Cardiac fibroblast (primary cell): Measurements from ENCODE around the gene RIMS3.

ENCODE experiments used
- DNase-seq, 2 donors: peaks; one replicate each; pipeline versions ENCODE4 v3.0.0 to v3.0.0-alpha.2; 2010; ENCODE audit warnings: low read depth in 2 of 2
- H3K4me3 ChIP-seq, 2 donors: replicated peaks in 1 of 2; 1 replicate in 1 of 2; 2 replicates in 1 of 2; pipeline ENCODE4 v1.5.1; 2011; ENCODE audit warnings: low read depth in 2 of 2, low read length in 2 of 2, mild to moderate bottlenecking in 2 of 2, moderate library complexity in 1 of 2
- CTCF ChIP-seq: IDR thresholded peaks from one replicate; pipeline ENCODE4 v1.5.1; 2011; ENCODE audit warnings: low read depth, mild to moderate bottlenecking, low read length, inconsistent platforms

Gene RIMS3

DNA sequence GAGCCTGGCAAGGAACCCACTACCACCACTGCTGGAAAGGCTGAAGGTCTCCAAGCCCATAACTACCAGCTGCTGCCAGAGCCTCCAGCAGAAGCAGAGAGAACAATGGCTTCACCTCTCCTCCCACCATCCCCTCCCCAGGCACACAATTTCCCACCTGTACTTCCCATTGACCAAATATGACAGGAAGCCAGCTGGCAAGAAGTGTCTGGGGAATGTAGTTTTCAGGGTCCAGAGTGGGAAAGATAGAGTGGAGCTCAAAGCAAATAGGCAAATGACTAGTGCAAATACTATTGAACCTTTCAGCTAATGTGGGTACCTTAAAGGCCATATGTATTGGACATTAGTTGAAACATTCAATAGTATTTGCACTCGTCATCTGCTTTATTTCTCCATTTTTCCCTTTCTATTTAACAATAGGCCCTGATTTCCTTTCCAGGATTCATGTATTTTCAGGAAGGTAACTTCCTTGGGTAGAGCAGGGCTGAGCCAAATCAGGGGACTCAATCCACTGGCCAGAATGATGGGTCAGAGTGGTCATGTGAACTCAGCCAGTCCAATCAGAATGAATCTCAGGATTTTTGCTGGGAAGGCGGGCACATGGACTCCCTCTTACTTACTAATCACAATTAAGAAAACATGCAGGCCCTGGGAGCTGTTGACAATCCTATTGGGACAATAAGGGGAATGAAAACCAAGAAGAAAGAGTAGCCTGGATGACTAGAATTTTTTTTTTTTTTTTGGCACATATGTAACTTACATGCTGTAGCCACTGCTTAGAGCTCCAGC lies 13.9 kb upstream of the RIMS3 start:
- TF ChIP-seq CTCF: no peak
- no peak overlapping the region for H3K4me3 ChIP-seq
- DNase-seq: no peak

DNA sequence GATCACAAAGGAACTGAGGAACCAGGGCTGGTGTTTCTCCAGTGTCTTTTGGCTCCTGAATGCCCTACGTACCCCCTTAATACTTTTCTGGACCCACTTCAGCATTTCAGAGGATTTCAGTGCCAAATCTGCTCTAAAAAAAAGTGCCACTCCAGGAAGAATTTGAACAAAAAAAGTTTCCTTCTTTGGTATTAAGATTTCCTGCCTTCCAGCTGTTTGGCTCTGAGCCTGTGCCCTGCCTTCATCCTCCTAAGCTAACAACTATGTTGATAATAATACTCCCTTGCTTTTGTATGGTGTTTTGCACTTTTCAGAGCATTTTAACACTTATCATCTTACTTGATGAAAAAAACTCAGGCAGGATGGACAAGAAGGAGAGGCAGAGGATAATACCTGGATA lies 11.0 kb upstream of the RIMS3 start:
- peak in 1 of 2 donors; percentile 32 for DNase-seq
- no peak for TF ChIP-seq CTCF
- H3K4me3 ChIP-seq: no peak overlapping the region

DNA sequence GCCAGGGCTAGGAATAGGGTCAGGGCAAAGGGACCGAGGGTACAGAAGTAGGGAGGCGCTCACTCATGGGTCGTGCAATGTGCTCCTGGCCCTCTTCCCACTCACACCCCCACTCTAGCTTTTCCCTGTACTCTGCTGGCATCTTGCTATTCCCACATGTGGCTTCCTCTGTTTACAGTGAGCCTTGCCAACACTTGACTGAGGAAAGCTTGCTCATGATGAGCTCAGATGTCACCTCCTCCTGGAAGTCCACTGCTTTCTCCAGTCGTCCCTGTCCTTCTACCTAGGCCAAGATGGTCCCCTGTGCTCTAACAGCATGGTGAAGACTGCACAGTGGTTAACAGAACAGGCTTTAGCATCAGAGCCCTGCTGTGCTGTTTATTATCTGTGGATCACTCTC lies 8.0 kb upstream of the RIMS3 start:
- TF ChIP-seq CTCF: no peak
- DNase-seq: no peak
- H3K4me3 ChIP-seq: no peak overlapping the region

- TF ChIP-seq CTCF: peak; percentile 97
- H3K4me3 ChIP-seq: no peak overlapping the region
Observed at GRCh38 chr1:40668769-40669525, 3.5 kb upstream of the RIMS3 start.

DNA sequence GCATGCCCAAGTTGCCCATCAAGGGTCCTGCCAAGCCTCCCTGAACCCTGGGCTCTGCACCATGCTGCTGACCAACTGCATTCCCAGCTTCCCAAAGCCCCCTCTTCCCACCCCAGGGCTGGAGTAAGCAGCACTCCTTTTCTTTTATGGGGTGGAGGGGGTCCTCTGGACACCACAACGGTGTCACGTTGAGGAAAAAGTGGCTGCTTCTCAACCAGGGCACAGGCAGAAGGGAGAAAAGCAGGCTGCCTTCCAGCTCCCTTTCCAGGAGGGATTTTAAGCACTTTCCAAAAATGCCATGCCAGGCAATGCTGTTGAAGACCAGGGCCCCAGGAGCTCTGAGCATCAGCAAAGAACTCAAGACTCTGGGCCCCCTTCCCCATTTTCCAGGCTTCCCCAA lies 691 bp downstream of the RIMS3 start:
- no peak overlapping the region for H3K4me3 ChIP-seq
- no peak for DNase-seq
- no peak for TF ChIP-seq CTCF

More at GRCh38 chr1:40668769-40669525, 3.5 kb upstream of the RIMS3 start:
- DNase-seq: peak; percentile 74 to 77

- DNase-seq: no peak
- no peak overlapping the region for H3K4me3 ChIP-seq
- no peak for TF ChIP-seq CTCF
Observed at GRCh38 chr1:40664167-40664537, 1.3 kb downstream of the RIMS3 start.
